ENCODE measurements around the gene SSBP3.

GRCh38 chr1:54270543-54270942, 135.7 kb downstream of the SSBP3 start:
- TF ChIP-seq, protein P1, sequence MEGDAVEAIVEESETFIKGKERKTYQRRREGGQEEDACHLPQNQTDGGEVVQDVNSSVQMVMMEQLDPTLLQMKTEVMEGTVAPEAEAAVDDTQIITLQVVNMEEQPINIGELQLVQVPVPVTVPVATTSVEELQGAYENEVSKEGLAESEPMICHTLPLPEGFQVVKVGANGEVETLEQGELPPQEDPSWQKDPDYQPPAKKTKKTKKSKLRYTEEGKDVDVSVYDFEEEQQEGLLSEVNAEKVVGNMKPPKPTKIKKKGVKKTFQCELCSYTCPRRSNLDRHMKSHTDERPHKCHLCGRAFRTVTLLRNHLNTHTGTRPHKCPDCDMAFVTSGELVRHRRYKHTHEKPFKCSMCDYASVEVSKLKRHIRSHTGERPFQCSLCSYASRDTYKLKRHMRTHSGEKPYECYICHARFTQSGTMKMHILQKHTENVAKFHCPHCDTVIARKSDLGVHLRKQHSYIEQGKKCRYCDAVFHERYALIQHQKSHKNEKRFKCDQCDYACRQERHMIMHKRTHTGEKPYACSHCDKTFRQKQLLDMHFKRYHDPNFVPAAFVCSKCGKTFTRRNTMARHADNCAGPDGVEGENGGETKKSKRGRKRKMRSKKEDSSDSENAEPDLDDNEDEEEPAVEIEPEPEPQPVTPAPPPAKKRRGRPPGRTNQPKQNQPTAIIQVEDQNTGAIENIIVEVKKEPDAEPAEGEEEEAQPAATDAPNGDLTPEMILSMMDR (IDR thresholded peaks at IDR 0.05; ENCODE audit: insufficient read depth, low read length, poor library complexity, severe bottlenecking), result no peak
- no peak for TF ChIP-seq EZH2phosphoT487 (conservative IDR thresholded peaks at IDR 0.05; ENCODE audit: low read length)
